Measurements from ENCODE around the gene IFNW1. TPM values are rescaled to one million over a fixed set of nuclear protein-coding genes. Genes with fewer than 3 reads are reported as not detected.
"Not testable (repeated sequence)": the region's sequence is repeated elsewhere in the genome, so short reads cannot be mapped to it uniquely, and the experiment has no call there.

The IFNW1 gene
- not detected in 2 replicates for total RNA-seq
- not detected in 2 replicates for polyA plus RNA-seq
- polyA plus RNA-seq (2011; cell fraction: cytosol; rRNA removed) = not detected in 2 replicates
- not detected in 2 replicates for polyA plus RNA-seq (2011; cell fraction: nucleus; rRNA removed)
- not detected in 2 replicates for polyA plus RNA-seq (2012)
- polyA minus RNA-seq = not detected in 2 replicates
- polyA minus RNA-seq (2011; cell fraction: cytosol; rRNA and poly(A)+ RNA removed) = not detected
- not detected in 2 replicates for polyA minus RNA-seq (2011; cell fraction: nucleus; rRNA and poly(A)+ RNA removed)
- not detected for Bru-seq, nascent RNA
- BruChase-seq, experiment 1, labeled RNA remaining after a 6-hour chase = not detected
- BruChase-seq, experiment 2, labeled RNA remaining after a 2-hour chase = not detected
- long read RNA-seq = 0 reads

DNA sequence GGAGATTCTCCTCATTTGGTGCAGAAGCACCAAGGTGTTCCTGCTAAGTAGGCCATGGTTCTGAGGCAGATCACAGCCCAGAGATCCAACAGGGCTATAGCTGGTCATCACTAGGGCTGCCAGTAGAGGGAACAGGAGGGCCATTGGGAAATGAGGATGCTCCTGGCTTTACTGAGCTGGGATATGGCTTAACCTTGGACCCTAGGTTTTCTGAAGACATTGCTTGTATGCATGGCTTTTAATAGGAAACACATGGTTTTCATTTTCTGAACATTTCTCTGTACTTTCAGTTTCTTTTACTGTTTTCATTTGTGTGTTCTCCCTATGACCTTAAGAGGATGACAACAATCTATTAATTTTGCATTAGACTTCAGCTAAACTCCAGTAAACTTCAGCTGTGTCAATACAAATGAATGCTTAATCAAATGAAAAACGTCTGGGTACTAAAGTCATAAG lies at the start of gene IFNW1:
IFNW1 (minus strand) TSS at position 406 of the 456 bp plus-strand sequence; CDS start at position 144, 262 bp downstream.
- dilution Hi-C loops (cut with MboI; ENCODE audit: extremely low pct_ligation_motif_present, low sequenced_read_pairs) = no loop called here
- Histone ChIP-seq H3K36me3 (ENCODE audit: control insufficient read depth in 2 of 2, extremely low read depth in 1 of 2, insufficient read depth in 2 of 2, low read length in 2 of 2) (no peaks in the 10 kb centered on the region), H3K27ac (ENCODE audit: insufficient read depth, low read depth, low read length) (no peak within 1 kb of the TSS), H3K27me3 (ENCODE audit: control insufficient read depth in 2 of 2, insufficient read depth in 2 of 2, low read length in 2 of 2) (peaks cover 3 to 7% of the 10 kb centered on the region in 2 experiments), H3K4me2 (ENCODE audit: insufficient read depth, low read length) (no peak within 1 kb of the TSS), H4K20me1 (replicated peaks; ENCODE audit: control insufficient read depth, extremely low read depth, insufficient read depth, low read length) (no peaks in the 10 kb centered on the region), H3K4me3 (replicated peaks in 1 of 3; ENCODE audit: insufficient read depth in 1 of 3, low read depth in 1 of 3, low read length in 3 of 3) (no peak within 1 kb of the TSS), H2AFZ (ENCODE audit: low read depth, low read length) (no peak within 1 kb of the TSS), H3K79me2 (ENCODE audit: control insufficient read depth, insufficient read depth, low read length) (no peaks in the 10 kb centered on the region), H3K9me3 (replicated peaks; ENCODE audit: control insufficient read depth, insufficient read depth, low read length) (no peaks in the 10 kb centered on the region), H3K9me1 (replicated peaks; ENCODE audit: control insufficient read depth, extremely low read depth, insufficient read depth, low read length) (no peaks in the 10 kb centered on the region), H3K4me1 (ENCODE audit: control insufficient read depth, extremely low read depth, insufficient read depth, low read length) (no peaks in the 10 kb centered on the region), H3K9ac (replicated peaks; ENCODE audit: extremely low read depth, insufficient read depth, low read length) (no peak within 1 kb of the TSS)
- FAIRE-seq = no peak
- POLR2A ChIA-PET = no interaction called here
- intact Hi-C loops (cut with micrococcal nuclease) = no loop called here
- no TSS peak for BruUV-seq (replicated peaks)
- TF ChIP-seq MYC (IDR thresholded peaks at IDR 0.05; ENCODE audit: low read depth, low read length) = no peak
- no peak for TF ChIP-seq GATA2 (IDR thresholded peaks at IDR 0.05; ENCODE audit: insufficient read depth, insufficient read length, low read depth, low read length)
- no peak for TF ChIP-seq POLR2AphosphoS5 (IDR thresholded peaks at IDR 0.05; ENCODE audit: insufficient read depth, low read depth, low read length)
- TF ChIP-seq EZH2 (IDR thresholded peaks at IDR 0.05; ENCODE audit: borderline replicate concordance, low read depth, low read length, severe bottlenecking) = no peak
- TF ChIP-seq, protein P1, sequence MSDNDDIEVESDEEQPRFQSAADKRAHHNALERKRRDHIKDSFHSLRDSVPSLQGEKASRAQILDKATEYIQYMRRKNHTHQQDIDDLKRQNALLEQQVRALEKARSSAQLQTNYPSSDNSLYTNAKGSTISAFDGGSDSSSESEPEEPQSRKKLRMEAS (IDR thresholded peaks at IDR 0.05; ENCODE audit: insufficient read depth, insufficient read length) = no peak
- no peak for TF ChIP-seq JUN (IDR thresholded peaks at IDR 0.05; ENCODE audit: borderline replicate concordance, insufficient read depth, insufficient read length, low read depth)
- TF ChIP-seq POLR2A (IDR thresholded peaks at IDR 0.05; ENCODE audit: low read depth, low read length) = no peak
- no peak for TF ChIP-seq FOS (IDR thresholded peaks at IDR 0.05; ENCODE audit: borderline replicate concordance, insufficient read depth, low read length)
- TF ChIP-seq, protein P2, sequence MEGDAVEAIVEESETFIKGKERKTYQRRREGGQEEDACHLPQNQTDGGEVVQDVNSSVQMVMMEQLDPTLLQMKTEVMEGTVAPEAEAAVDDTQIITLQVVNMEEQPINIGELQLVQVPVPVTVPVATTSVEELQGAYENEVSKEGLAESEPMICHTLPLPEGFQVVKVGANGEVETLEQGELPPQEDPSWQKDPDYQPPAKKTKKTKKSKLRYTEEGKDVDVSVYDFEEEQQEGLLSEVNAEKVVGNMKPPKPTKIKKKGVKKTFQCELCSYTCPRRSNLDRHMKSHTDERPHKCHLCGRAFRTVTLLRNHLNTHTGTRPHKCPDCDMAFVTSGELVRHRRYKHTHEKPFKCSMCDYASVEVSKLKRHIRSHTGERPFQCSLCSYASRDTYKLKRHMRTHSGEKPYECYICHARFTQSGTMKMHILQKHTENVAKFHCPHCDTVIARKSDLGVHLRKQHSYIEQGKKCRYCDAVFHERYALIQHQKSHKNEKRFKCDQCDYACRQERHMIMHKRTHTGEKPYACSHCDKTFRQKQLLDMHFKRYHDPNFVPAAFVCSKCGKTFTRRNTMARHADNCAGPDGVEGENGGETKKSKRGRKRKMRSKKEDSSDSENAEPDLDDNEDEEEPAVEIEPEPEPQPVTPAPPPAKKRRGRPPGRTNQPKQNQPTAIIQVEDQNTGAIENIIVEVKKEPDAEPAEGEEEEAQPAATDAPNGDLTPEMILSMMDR (IDR thresholded peaks at IDR 0.05; ENCODE audit: extremely low read depth in 1 of 2, insufficient read depth in 1 of 2, low read depth in 1 of 2, low read length in 2 of 2) = no peak
- CTCF ChIA-PET = interaction anchor here (0.6 to 1.9 kb wide), 3 partner anchors 30 to 147 kb away, joined by 3 to 4 read pairs (median 3); no protein-coding TSS in a partner anchor
- no peak for DNase-seq (ENCODE audit: low read depth, low spot score)

DNA sequence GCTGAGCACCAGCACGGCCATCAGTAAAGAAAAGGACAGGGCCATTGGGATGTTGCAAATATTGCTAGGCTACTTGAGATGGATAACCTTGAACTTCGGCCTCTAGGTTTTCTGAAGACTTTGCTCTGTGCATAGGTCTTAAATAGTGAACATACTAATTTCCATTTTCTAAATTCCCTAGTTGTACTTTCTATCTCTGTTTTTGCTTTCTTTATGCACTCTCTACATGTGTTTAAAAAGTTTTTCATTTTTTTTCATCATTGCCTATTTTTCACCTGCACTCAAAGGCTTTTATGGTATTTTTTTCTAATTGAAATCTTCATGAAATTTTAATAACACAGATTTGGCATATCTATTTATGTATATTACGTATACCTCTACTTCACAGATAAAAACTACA lies 45.9 kb upstream of the IFNW1 start, which contains the start of gene IFNA4:
IFNA4 (minus strand) TSS at position 101 of the 400 bp plus-strand sequence; CDS start at position 45, 56 bp downstream.
- not testable (repeated sequence) for BruUV-seq (replicated peaks); DNase-seq (ENCODE audit: low read depth, low spot score)

More for the DNA sequence above, 45.9 kb upstream of the IFNW1 start, which contains the start of gene IFNA4:
- H3K4me2 ChIP-seq (ENCODE audit: insufficient read depth, low read length); H3K36me3 ChIP-seq (ENCODE audit: control insufficient read depth in 2 of 2, extremely low read depth in 1 of 2, insufficient read depth in 2 of 2, low read length in 2 of 2); H3K27me3 ChIP-seq (ENCODE audit: control insufficient read depth in 2 of 2, insufficient read depth in 2 of 2, low read length in 2 of 2); H3K9me3 ChIP-seq (replicated peaks; ENCODE audit: control insufficient read depth, insufficient read depth, low read length); H3K4me1 ChIP-seq (ENCODE audit: control insufficient read depth, extremely low read depth, insufficient read depth, low read length); H3K4me3 ChIP-seq (replicated peaks in 1 of 3; ENCODE audit: insufficient read depth in 1 of 3, low read depth in 1 of 3, low read length in 3 of 3); H2AFZ ChIP-seq (ENCODE audit: low read depth, low read length); dilution Hi-C loops (cut with MboI; ENCODE audit: extremely low pct_ligation_motif_present, low sequenced_read_pairs); H3K9me1 ChIP-seq (replicated peaks; ENCODE audit: control insufficient read depth, extremely low read depth, insufficient read depth, low read length); H4K20me1 ChIP-seq (replicated peaks; ENCODE audit: control insufficient read depth, extremely low read depth, insufficient read depth, low read length); FAIRE-seq; POLR2A ChIA-PET; CTCF ChIA-PET; H3K79me2 ChIP-seq (ENCODE audit: control insufficient read depth, insufficient read depth, low read length); H3K27ac ChIP-seq (ENCODE audit: insufficient read depth, low read depth, low read length); H3K9ac ChIP-seq (replicated peaks; ENCODE audit: extremely low read depth, insufficient read depth, low read length); intact Hi-C loops (cut with micrococcal nuclease): not testable (repeated sequence)
